GM12878 (cell line): ENCODE measurements around the gene BCAR3. TPM values are rescaled to one million over a fixed set of nuclear protein-coding genes. Genes with fewer than 3 reads are reported as not detected.

Experiments
- ATAC-seq: fragments of 200-7000 bp; cut with Tn5 transposase; 3 replicates; pipeline ENCODE4 v1.9.1; 2020; ENCODE audit warnings: mild to moderate bottlenecking, moderate library complexity
- BruUV-seq: library from RNA; stranded (reverse); fragments of 400-500 nt; replicated peaks from 2 replicates; lab custom pipeline; 2021; lab: Mats Ljungman, UMichigan
- CTCF ChIA-PET: fragments of 300-600 bp; sonication (Branson Sonifier 250); formaldehyde crosslinking; extraction: SDS; loops from one replicate; lab custom pipeline; 2021; ENCODE audit warnings: inconsistent platforms; lab: Yijun Ruan, JAX
- POLR2A ChIA-PET: fragments of 350-600 bp; formaldehyde crosslinking; extraction: SDS; loops from one replicate; lab custom pipeline; 2021; ENCODE audit warnings: inconsistent platforms; lab: Charles Lee
- RAD21 ChIA-PET: fragments of 300-600 bp; sonication (Branson Sonifier 250); formaldehyde crosslinking; loops from one replicate; lab custom pipeline; 2023; ENCODE audit warnings: antibody characterized with exemption; ENCODE audit not compliant: unreplicated experiment; lab: Charles Lee
- SMC1A ChIA-PET: fragments of 300-600 bp; sonication (Branson Sonifier 250); formaldehyde crosslinking; loops from one replicate; lab custom pipeline; 2023; ENCODE audit not compliant: unreplicated experiment, uncharacterized antibody; lab: Charles Lee
- DNase-seq: peaks from one replicate; pipeline ENCODE4 v3.0.0-alpha.2; 2011; ENCODE audit warnings: low read depth, low spot score
- FAIRE-seq: peaks from 3 replicates; lab custom pipeline; 2011; peaks lifted over from hg19 to GRCh38; lab: Jason Lieb, UNC
- H2AFZ ChIP-seq: 2 replicates; pipeline ENCODE4 v1.6.0; 2011; ENCODE audit warnings: low read depth, low read length, control low read depth; ENCODE audit not compliant: control insufficient read depth
- H3K27ac ChIP-seq: 2 replicates; pipeline ENCODE4 v1.5.1; 2011; ENCODE audit warnings: control low read depth; ENCODE audit not compliant: control insufficient read depth, insufficient read depth
- H3K27me3 ChIP-seq, 2 experiments: replicated peaks in 1 of 2; 2 replicates each; pipeline versions ENCODE4 v1.6.0 to v1.6.1; 2011; ENCODE audit warnings: low read length in 1 of 2; ENCODE audit not compliant: control insufficient read depth in 2 of 2, insufficient read depth in 2 of 2
- H3K36me3 ChIP-seq, 2 experiments: 2 replicates each; pipeline ENCODE4 v1.5.1; 2011; ENCODE audit warnings: low read length in 1 of 2; ENCODE audit not compliant: control insufficient read depth in 2 of 2, insufficient read depth in 2 of 2
- H3K4me1 ChIP-seq: 2 replicates; pipeline ENCODE4 v1.6.1; 2011; ENCODE audit warnings: mild to moderate bottlenecking, low read length, moderate library complexity, mixed read lengths; ENCODE audit not compliant: control insufficient read depth, insufficient read depth
- H3K4me2 ChIP-seq: 2 replicates; pipeline ENCODE4 v1.6.0; 2011; ENCODE audit warnings: control low read depth; ENCODE audit not compliant: control insufficient read depth, insufficient read depth
- H3K4me3 ChIP-seq: fragments of 200-600 bp; sonication (generic); 2 replicates; pipeline ENCODE4 v1.5.1; 2016
- H3K79me2 ChIP-seq: 2 replicates; pipeline ENCODE4 v1.6.0; 2011; ENCODE audit warnings: low read length; ENCODE audit not compliant: control insufficient read depth, insufficient read depth
- H3K9ac ChIP-seq: 2 replicates; pipeline ENCODE4 v1.8.0; 2011; ENCODE audit warnings: low read length, control low read depth, mixed read lengths; ENCODE audit not compliant: control insufficient read depth, insufficient read depth
- H3K9me3 ChIP-seq: replicated peaks from 3 replicates; pipeline ENCODE4 v1.5.1; 2011; ENCODE audit warnings: mild to moderate bottlenecking, low read length; ENCODE audit not compliant: control insufficient read depth, insufficient read depth
- H4K20me1 ChIP-seq: 2 replicates; pipeline ENCODE4 v1.6.0; 2011; ENCODE audit not compliant: control insufficient read depth, insufficient read depth
- BHLHE40 ChIP-seq, 2 experiments: fragments of 450-650 bp in 1 of 2; IDR thresholded peaks; 2 replicates each; pipeline ENCODE4 v1.6.1; 2011 to 2017; ENCODE audit warnings: low read depth in 2 of 2, borderline replicate concordance in 1 of 2, improper control_type of control experiment in 1 of 2, low read length in 1 of 2, mild to moderate bottlenecking in 1 of 2
- E4F1 ChIP-seq: fragments of 450-650 bp; IDR thresholded peaks from 2 replicates; pipeline ENCODE4 v1.6.1; 2018; ENCODE audit warnings: borderline replicate concordance, mild to moderate bottlenecking; ENCODE audit not compliant: partially characterized antibody
- HCFC1 ChIP-seq: fragments of 150-350 bp; IDR thresholded peaks from 2 replicates; pipeline ENCODE4 v1.6.1; 2014; ENCODE audit warnings: low read length
- NR2C1 ChIP-seq: fragments of 450-650 bp; IDR thresholded peaks from 2 replicates; pipeline ENCODE4 v1.6.1; 2017; ENCODE audit warnings: antibody characterized with exemption, mild to moderate bottlenecking, moderate library complexity
- NR2F1 ChIP-seq: fragments of 450-650 bp; conservative IDR thresholded peaks from 2 replicates; pipeline ENCODE4 v1.6.1; 2017; ENCODE audit warnings: mild to moderate bottlenecking
- SP1 ChIP-seq: IDR thresholded peaks from one replicate; pipeline ENCODE4 v1.6.1; 2011; ENCODE audit warnings: low read depth, low read length
- SUPT20H ChIP-seq: IDR thresholded peaks from 2 replicates; pipeline ENCODE4 v1.6.1; 2011; ENCODE audit warnings: low read depth, mild to moderate bottlenecking, low read length, moderate library complexity, borderline replicate concordance; ENCODE audit not compliant: control insufficient read depth
- TARDBP ChIP-seq: IDR thresholded peaks from 2 replicates; pipeline ENCODE4 v1.6.1; 2016; ENCODE audit warnings: borderline replicate concordance
- ZZZ3 ChIP-seq: IDR thresholded peaks from 2 replicates; pipeline ENCODE4 v1.6.1; 2011; ENCODE audit warnings: low read depth; ENCODE audit not compliant: control insufficient read depth, insufficient read length
- WGBS: methylation state at CpG from one replicate; pipeline ENCODE4 v1.1.6; 2016; ENCODE audit warnings: low lambda C conversion rate; ENCODE audit not compliant: insufficient replicate concordance, insufficient coverage; ENCODE audit errors: missing lambda C conversion rate; 5-methylcytosine and 5-hydroxymethylcytosine counted together
- in situ Hi-C: fragments of 300-500 bp; cut with MboI; formaldehyde crosslinking; loops from 9 replicates; pipeline ENCODE4 v1.14.3; 2018; ENCODE audit warnings: mixed read lengths
- intact Hi-C: fragments of 100-400 bp; cut with micrococcal nuclease; formaldehyde crosslinking; loops from one replicate; pipeline ENCODE4 v1.14.2; 2022; ENCODE audit not compliant: unreplicated experiment
- polyA plus RNA-seq, 11 experiments: library from polyadenylated mRNA; depleted of rRNA in 4 of 11; unstranded in 6 of 11; stranded (reverse) in 5 of 11; fragments of >200 nt; fragmentation: Nextera tagmentation in 4 of 11; fragmentation: Illumina TruSeq in 1 of 11; extraction: Ambion mirVana in 4 of 11; extraction: Trizol in 1 of 11; gene quantifications; 1 replicate in 1 of 11; 2 replicates in 10 of 11; pipeline versions ENCODE4 v1.2.1 to v1.2.3, GENCODE V29; 2011 to 2016; ENCODE audit warnings: inconsistent platforms in 2 of 11, missing spikeins in 2 of 11, low read depth in 1 of 11
- total RNA-seq, 4 experiments: library from RNA; depleted of rRNA in 3 of 4; stranded (reverse); fragments of >200 nt in 3 of 4; fragmentation: Illumina TruSeq in 1 of 4; extraction: Trizol in 1 of 4; gene quantifications; 2 replicates each; pipeline versions ENCODE4 v1.2.1 to v1.2.3, GENCODE V29; 2013 to 2021
- TF ChIP-seq, protein P1 (sequence below): fragments of 150-350 bp; IDR thresholded peaks from 2 replicates; pipeline ENCODE4 v1.6.1; 2016; ENCODE audit warnings: low read depth, low read length

The BCAR3 gene
- total and polyA plus RNA-seq, 10 of the 15 experiments (the other 5 are each of a cell fraction or from before 2014, with no cell fraction given), result 1.3 to 6.6 (median 1.8) TPM

DNA sequence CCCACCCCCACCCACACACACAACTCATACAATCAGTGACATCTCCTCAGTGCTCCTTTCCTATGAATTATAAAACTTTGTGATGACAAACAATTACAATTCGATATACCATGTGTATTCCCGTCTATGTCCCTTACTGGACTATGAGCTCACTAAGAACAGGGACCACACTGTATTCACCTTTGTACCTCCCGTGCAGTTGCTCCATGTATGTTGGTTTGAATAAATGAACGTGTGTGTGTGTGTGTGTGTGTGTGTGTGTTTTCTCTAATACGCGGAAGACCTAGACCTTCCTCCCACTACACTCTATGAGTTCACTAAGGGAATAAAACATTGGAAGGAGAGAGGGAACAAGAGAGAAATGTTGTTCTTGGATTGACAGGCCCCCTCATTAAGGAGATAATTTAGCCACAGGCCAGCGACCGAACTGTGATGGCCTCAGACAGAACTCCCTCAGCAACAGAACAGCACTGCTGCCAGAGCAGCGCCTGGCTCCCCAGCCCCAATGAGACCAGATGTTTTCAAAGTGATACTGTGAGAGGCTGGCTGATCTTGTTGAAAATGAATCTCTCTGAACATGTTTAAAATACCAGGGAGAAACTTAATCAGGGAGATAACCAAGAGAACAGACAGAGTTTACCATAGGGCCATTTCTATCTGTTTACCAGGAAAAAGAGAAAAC, 21.7 kb downstream of the BCAR3 start:
- no peak for ATAC-seq
- H3K79me2 ChIP-seq, result no peaks in the 10 kb centered on the region
- ChIA-PET RAD21 (interaction anchor here (1.0 kb wide), 1 partner anchor 154 kb away, joined by 3 read pairs; no protein-coding TSS in a partner anchor), CTCF (interaction anchor here (1.3 to 3.9 kb wide), 2 partner anchors 12 to 154 kb away, joined by 3 to 19 read pairs; no protein-coding TSS in a partner anchor), SMC1A (interaction anchor here (0.8 to 2.2 kb wide), 3 partner anchors 11 to 24 kb away, joined by 3 to 7 read pairs (median 3); no protein-coding TSS in a partner anchor), POLR2A (interaction anchor here (0.6 kb wide), 1 partner anchor 90 kb away, joined by 7 read pairs; no protein-coding TSS in a partner anchor)
- no peaks in the 10 kb centered on the region for H4K20me1 ChIP-seq
- no peak overlapping the region for H3K27ac ChIP-seq
- TF ChIP-seq SUPT20H (no peak), BHLHE40 (IDR thresholded peaks at IDR 0.05; ENCODE audit: borderline replicate concordance in 1 of 2, low read depth in 2 of 2, low read length in 1 of 2) (no peak), SP1 (no peak), ZZZ3 (no peak)
- in situ Hi-C loops (no loop called here), intact Hi-C loops (no loop called here)
- no peak overlapping the region for H3K4me3 ChIP-seq
- no peaks in the 10 kb centered on the region for H3K27me3 ChIP-seq
- no peak overlapping the region for H3K9ac ChIP-seq
- FAIRE-seq, result no peak
- no peak overlapping the region for H2AFZ ChIP-seq
- 79% methylated on average over 9 of the region's 9 CpGs for WGBS
- no peak for DNase-seq
- no peaks in the 10 kb centered on the region for H3K36me3 ChIP-seq
- no peaks in the 10 kb centered on the region for H3K9me3 ChIP-seq
- H3K4me2 ChIP-seq, result no peak overlapping the region
- H3K4me1 ChIP-seq, result no peaks in the 10 kb centered on the region
- no TSS peak for BruUV-seq

DNA sequence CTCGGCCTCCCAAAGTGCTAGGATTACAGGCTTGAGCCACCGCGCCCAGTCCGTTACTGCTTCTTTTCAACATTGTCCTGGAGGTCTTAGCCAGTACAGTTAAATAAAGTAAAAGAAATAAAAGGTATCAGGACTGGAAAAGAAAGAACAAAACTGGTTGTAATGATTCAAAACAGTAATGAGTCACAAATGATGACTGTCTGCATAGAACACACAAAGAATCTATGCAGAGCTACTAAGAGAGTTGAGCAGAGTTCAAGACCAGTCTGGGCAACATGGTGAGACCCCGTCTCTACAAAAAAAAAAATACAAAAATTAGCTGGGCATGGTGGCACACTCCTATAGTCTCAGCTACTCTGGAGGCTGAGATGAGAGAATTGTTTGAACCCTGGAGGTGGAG, 23.4 kb downstream of the BCAR3 start:
- ATAC-seq (no peak), DNase-seq (no peak), FAIRE-seq (no peak)
- in situ Hi-C loops, result no loop called here
- no peaks in the 10 kb centered on the region for H3K79me2 ChIP-seq
- H3K9ac ChIP-seq, result no peak overlapping the region
- no peaks in the 10 kb centered on the region for H3K36me3 ChIP-seq
- no peaks in the 10 kb centered on the region for H3K9me3 ChIP-seq
- no TSS peak for BruUV-seq
- intact Hi-C loops, result no loop called here
- no peak overlapping the region for H3K4me3 ChIP-seq
- ChIA-PET CTCF (interaction anchor here (1.3 kb wide), 1 partner anchor 354 kb away, joined by 4 read pairs; no protein-coding TSS in a partner anchor), POLR2A (interaction anchor here (0.7 kb wide), 1 partner anchor 9 kb away, joined by 3 read pairs; no protein-coding TSS in a partner anchor), RAD21 (no interaction called here), SMC1A (interaction anchor here (0.6 to 0.9 kb wide), 2 partner anchors 15 to 32 kb away, joined by 3 to 5 read pairs; no protein-coding TSS in a partner anchor)
- no peaks in the 10 kb centered on the region for H3K27me3 ChIP-seq
- no peaks in the 10 kb centered on the region for H3K4me1 ChIP-seq
- H3K4me2 ChIP-seq, result no peak overlapping the region
- no peak overlapping the region for H2AFZ ChIP-seq
- H3K27ac ChIP-seq, result no peak overlapping the region
- WGBS, result 96% methylated on average over 5 of the region's 5 CpGs
- no peaks in the 10 kb centered on the region; the same call in 1 of the 2 replicates for H4K20me1 ChIP-seq
- TF ChIP-seq E4F1, result no peak
- TF ChIP-seq, protein P1, sequence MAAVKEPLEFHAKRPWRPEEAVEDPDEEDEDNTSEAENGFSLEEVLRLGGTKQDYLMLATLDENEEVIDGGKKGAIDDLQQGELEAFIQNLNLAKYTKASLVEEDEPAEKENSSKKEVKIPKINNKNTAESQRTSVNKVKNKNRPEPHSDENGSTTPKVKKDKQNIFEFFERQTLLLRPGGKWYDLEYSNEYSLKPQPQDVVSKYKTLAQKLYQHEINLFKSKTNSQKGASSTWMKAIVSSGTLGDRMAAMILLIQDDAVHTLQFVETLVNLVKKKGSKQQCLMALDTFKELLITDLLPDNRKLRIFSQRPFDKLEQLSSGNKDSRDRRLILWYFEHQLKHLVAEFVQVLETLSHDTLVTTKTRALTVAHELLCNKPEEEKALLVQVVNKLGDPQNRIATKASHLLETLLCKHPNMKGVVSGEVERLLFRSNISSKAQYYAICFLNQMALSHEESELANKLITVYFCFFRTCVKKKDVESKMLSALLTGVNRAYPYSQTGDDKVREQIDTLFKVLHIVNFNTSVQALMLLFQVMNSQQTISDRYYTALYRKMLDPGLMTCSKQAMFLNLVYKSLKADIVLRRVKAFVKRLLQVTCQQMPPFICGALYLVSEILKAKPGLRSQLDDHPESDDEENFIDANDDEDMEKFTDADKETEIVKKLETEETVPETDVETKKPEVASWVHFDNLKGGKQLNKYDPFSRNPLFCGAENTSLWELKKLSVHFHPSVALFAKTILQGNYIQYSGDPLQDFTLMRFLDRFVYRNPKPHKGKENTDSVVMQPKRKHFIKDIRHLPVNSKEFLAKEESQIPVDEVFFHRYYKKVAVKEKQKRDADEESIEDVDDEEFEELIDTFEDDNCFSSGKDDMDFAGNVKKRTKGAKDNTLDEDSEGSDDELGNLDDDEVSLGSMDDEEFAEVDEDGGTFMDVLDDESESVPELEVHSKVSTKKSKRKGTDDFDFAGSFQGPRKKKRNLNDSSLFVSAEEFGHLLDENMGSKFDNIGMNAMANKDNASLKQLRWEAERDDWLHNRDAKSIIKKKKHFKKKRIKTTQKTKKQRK, result no peak
- no peak for TF ChIP-seq NR2C1
- TF ChIP-seq HCFC1, result no peak
- TF ChIP-seq TARDBP, result no peak
- TF ChIP-seq NR2F1, result no peak
